Measurements from ENCODE around the gene SCLY. TPM values are rescaled to one million over a fixed set of nuclear protein-coding genes. Genes with fewer than 3 reads are reported as not detected.
"Not testable (repeated sequence)": the region's sequence is repeated elsewhere in the genome, so short reads cannot be mapped to it uniquely, and the experiment has no call there.

The SCLY gene
- total RNA-seq, 2 experiments from 2014 or later: 27.1 to 30.0 TPM

DNA sequence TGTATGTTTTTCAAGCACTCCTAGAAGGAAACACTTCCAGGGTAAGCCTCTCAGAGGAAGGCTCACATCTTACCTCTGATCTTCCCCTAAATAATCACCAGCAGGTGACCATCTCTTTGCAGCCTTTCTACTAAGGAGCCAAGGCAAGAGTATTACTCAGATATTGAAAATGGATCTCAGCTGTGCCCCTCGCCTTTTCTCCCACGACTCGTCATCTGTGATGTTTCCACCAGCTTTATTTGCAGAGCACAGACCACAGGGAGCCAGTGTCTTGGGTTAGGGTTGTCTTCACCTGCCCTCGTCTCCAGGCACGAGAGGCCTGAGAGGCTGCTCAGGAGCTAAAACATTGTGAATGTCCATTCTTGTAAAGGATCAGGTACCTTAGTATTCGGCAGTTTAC, 16.9 kb upstream of the SCLY start:
- ChIA-PET CTCF (no interaction called here), POLR2A (no interaction called here)
- Mint-ChIP-seq H3K4me3 (no peak overlapping the region), H3K27me3 (no peaks in the 10 kb centered on the region), H3K36me3 (ENCODE audit: low read depth) (peaks cover 43% of the 10 kb centered on the region), H3K9me3 (peaks cover 13% of the 10 kb centered on the region), H3K27ac (no peak overlapping the region), H3K4me1 (no peaks in the 10 kb centered on the region)
- no peak for DNase-seq

DNA sequence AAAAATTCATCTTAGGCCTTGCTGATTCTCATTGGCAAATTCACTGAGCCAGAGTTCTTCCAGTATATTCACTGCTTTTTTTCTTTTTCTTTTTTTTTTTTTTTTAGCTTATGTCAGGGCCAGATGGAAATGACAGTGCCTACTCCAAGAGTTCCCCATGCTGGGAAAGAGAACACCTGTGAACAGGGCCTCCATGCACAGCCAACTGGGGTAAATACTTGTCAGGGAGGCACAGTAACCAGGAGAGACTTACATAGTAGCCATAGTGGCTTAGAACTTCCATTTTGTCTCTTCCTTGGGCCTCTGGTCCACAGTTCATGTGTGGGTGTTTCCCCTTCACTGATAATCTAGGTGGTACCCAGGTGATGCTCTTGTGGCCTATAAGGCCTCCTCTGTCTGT, 15.2 kb upstream of the SCLY start:
- H3K27me3 Mint-ChIP-seq: no peaks in the 10 kb centered on the region
- no peak for DNase-seq
- peaks cover 13% of the 10 kb centered on the region for H3K9me3 Mint-ChIP-seq
- no peak overlapping the region for H3K4me3 Mint-ChIP-seq
- no peak overlapping the region for H3K27ac Mint-ChIP-seq
- ChIA-PET POLR2A (no interaction called here), CTCF (no interaction called here)
- H3K4me1 Mint-ChIP-seq: no peaks in the 10 kb centered on the region
- H3K36me3 Mint-ChIP-seq (ENCODE audit: low read depth): peaks cover 37% of the 10 kb centered on the region

DNA sequence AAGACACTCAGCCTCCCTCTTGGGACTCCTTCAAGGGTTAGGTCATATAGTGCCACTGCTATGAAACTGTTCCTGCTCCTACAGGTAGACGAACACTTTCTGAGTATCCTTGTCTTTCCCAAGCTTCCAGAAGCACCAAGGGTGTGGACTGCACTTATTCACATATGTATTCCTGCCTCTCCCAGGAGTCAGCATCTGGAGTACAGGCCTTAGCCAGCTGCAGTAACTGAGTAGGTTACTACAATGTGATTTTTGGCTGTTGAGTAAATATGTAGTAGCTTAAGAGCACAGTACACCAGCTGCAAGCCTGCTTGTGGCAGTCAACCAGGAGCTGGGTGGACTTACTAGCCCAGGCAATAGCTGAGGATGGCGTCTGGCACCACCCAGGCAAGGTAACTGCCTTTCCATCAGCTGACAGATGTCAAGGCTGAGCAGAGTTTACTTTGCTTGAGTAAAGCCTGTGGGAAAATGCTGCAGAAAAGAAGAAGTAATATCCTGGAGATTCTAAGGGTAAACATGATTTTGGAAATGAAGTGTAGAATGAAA, 14.0 kb upstream of the SCLY start:
- Mint-ChIP-seq H3K27me3 (no peaks in the 10 kb centered on the region), H3K36me3 (ENCODE audit: low read depth) (peaks cover 34% of the 10 kb centered on the region), H3K27ac (no peak overlapping the region), H3K4me3 (no peak overlapping the region), H3K4me1 (no peaks in the 10 kb centered on the region), H3K9me3 (peaks cover 13% of the 10 kb centered on the region)
- no peak for DNase-seq
- ChIA-PET CTCF (interaction anchor here (0.7 kb wide), 1 partner anchor 10 kb away, joined by 3 read pairs; no protein-coding TSS in a partner anchor), POLR2A (no interaction called here)

DNA sequence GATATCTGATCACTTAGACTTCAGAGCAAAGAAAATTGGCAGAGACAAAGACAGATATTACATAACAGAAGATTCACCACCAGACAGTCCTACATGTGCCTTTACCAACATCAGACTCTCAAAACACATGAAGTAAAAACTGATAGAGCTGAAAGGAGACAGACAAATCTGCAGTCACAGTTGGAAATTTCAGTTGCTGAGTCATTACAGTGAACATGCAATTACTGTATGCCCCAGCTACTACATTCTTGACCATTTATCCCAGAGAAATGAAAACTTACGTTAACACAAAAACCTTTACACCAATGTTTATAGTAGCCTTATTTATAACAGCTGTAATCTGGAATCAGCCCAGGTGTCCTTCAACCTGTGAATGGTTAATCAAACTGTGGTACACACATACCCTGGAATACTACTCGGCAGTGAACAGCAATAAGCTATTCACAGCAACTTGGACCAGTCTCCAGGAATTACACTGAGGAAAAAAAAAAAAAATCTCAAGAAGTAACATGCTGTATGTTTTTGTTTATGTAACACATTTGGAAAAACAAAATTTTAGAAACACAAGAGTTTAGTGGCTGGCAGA, 7.5 kb upstream of the SCLY start:
- Mint-ChIP-seq H3K4me1 (peaks cover 7% of the 10 kb centered on the region), H3K9me3 (peaks cover 7% of the 10 kb centered on the region), H3K27ac (no peak overlapping the region), H3K36me3 (ENCODE audit: low read depth) (peaks cover 4% of the 10 kb centered on the region), H3K4me3 (no peak overlapping the region), H3K27me3 (peaks cover 15% of the 10 kb centered on the region)
- DNase-seq: no peak
- CTCF ChIA-PET: no interaction called here
- POLR2A ChIA-PET: no interaction called here

DNA sequence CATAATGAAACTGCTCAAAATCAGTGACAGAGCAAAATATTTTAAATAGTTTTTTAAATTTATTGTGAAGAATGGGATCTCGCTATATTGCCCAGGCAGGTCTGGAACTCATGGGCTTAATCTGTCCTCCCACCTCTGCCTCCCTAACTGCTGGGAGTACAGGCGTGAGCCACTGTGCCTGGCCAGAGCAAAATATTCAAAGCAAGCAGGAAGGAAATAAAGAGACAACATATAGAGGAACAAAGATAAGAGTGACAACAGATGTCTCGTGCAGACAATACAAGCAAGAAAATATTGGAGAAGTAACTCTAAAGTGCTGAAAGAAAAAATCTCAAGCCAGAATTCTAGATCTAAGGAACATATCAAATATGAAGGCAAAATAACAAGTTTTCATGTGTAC, 5.0 kb upstream of the SCLY start:
- Mint-ChIP-seq H3K9me3 (peaks cover 3% of the 10 kb centered on the region), H3K4me1 (peaks cover 23% of the 10 kb centered on the region), H3K27ac (peak overlapping the region; percentile 7), H3K36me3 (ENCODE audit: low read depth) (peaks cover 11% of the 10 kb centered on the region), H3K4me3 (no peak overlapping the region), H3K27me3 (peaks cover 15% of the 10 kb centered on the region)
- ChIA-PET POLR2A (no interaction called here), CTCF (interaction anchor here (0.5 to 0.7 kb wide), 3 partner anchors 70 to 188 kb away, joined by 3 read pairs; no protein-coding TSS in a partner anchor)
- DNase-seq: no peak

DNA sequence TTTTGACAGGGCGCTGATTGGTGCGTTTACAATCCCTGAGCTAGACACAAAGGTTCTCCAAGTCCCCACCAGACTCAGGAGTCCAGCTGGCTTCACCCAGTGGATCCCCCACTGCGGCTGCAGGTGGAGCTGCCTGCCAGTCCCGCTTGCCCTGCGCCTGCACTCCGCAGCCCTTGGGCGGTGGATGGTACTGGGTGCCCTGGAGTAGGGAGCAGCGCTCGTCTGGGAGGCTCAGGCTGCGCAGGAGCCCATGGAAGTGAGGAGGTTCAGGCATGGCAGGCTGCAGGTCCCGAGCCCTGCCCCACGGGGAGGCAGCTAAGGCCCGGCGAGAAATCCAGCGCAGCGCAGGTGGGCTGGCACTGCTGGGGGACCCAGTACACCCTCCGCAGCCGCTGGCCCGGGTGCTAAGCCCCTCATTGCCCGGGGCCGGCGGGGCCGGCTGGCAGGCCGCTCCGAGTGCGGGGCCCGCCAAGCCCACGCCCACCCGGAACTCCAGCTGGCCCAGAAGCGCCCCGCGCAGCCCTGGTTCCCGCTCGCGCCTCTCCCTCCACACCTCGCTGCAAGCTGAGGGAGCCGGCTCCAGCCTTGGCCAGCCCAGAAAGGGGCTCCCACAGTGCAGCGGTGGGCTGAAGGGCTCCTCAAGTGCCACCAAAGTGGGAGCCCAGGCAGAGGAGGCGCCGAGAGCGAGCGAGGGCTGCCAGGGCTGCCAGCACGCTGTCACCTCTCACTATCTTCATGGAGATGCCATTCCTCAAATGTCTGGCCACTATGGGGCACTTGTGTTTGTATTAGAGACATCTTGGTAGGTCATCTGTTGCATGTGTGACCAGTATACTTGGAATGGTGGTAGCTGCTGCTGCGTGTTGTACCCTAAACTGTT, 2.9 kb upstream of the SCLY start:
- H3K36me3 Mint-ChIP-seq (ENCODE audit: low read depth); H3K4me3 Mint-ChIP-seq; POLR2A ChIA-PET; H3K27ac Mint-ChIP-seq; DNase-seq; H3K9me3 Mint-ChIP-seq: not testable (repeated sequence)
- CTCF ChIA-PET: interaction anchor here (1.1 kb wide), 1 partner anchor 16 kb away, joined by 3 read pairs; no protein-coding TSS in a partner anchor
- Mint-ChIP-seq H3K4me1 (peaks cover 39% of the 10 kb centered on the region), H3K27me3 (peaks cover 15% of the 10 kb centered on the region)

DNA sequence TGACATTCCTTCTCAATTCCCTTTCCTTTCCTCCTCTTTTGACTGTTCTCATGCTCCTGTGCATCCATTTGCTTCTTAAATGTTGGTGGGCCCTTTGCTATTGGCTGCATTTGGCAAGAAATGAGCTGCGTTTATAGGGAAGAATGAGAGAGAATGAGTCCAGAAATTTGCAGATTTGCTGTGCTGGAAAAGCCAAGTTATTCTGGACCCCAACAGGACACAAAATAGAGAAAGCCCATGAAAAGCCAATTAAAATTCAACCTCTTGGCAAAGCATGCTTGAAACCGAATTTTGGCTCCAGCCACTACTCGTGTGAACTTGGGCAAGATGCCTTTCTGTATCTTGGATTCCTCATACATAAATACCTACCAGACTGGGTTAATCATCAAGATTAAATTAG, 1.3 kb upstream of the SCLY start:
- peak overlapping the region; percentile 37 for H3K27ac Mint-ChIP-seq
- peaks cover 9% of the 10 kb centered on the region for H3K27me3 Mint-ChIP-seq
- peaks cover 12% of the 10 kb centered on the region for H3K36me3 Mint-ChIP-seq (ENCODE audit: low read depth)
- ChIA-PET CTCF (interaction anchor here (0.6 kb wide), 1 partner anchor 1242 kb away, joined by 3 read pairs; no protein-coding TSS in a partner anchor), POLR2A (no interaction called here)
- peaks cover 3% of the 10 kb centered on the region for H3K9me3 Mint-ChIP-seq
- H3K4me1 Mint-ChIP-seq: peaks cover 55% of the 10 kb centered on the region
- no peak for DNase-seq
- peak overlapping the region; percentile 83 for H3K4me3 Mint-ChIP-seq

DNA sequence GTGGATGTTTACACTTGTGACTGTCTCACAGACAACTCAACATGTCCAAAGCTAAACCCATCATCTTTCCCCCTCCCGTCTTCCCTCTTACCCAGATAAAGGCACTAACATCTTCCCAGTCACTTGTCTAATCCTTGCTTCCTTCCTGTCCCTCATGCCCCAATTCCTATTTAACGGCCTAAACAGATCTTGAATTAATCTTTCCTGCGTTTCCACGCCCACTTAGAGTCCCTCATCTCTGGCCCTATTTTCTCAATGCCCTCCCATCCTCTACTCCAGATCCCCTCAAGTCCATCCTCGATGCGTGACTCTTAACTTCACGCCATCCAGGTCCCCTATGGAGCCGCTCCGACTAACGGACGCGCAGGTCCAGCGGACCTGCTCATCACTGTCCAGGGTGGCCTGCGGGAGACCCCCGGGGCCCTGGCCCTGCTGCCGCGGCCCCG, 682 bp upstream of the SCLY start:
- H3K4me3 Mint-ChIP-seq: peak overlapping the region; percentile 83
- H3K27ac Mint-ChIP-seq: peak overlapping the region; percentile 87
- peaks cover 9% of the 10 kb centered on the region for H3K27me3 Mint-ChIP-seq
- H3K9me3 Mint-ChIP-seq: peaks cover 3% of the 10 kb centered on the region
- peaks cover 16% of the 10 kb centered on the region for H3K36me3 Mint-ChIP-seq (ENCODE audit: low read depth)
- peaks cover 58% of the 10 kb centered on the region for H3K4me1 Mint-ChIP-seq
- CTCF ChIA-PET: no interaction called here
- POLR2A ChIA-PET: interaction anchor here (1.0 kb wide), 1 partner anchor 90 kb away, joined by 3 read pairs; no protein-coding TSS in a partner anchor
- DNase-seq: peak; percentile 9

DNA sequence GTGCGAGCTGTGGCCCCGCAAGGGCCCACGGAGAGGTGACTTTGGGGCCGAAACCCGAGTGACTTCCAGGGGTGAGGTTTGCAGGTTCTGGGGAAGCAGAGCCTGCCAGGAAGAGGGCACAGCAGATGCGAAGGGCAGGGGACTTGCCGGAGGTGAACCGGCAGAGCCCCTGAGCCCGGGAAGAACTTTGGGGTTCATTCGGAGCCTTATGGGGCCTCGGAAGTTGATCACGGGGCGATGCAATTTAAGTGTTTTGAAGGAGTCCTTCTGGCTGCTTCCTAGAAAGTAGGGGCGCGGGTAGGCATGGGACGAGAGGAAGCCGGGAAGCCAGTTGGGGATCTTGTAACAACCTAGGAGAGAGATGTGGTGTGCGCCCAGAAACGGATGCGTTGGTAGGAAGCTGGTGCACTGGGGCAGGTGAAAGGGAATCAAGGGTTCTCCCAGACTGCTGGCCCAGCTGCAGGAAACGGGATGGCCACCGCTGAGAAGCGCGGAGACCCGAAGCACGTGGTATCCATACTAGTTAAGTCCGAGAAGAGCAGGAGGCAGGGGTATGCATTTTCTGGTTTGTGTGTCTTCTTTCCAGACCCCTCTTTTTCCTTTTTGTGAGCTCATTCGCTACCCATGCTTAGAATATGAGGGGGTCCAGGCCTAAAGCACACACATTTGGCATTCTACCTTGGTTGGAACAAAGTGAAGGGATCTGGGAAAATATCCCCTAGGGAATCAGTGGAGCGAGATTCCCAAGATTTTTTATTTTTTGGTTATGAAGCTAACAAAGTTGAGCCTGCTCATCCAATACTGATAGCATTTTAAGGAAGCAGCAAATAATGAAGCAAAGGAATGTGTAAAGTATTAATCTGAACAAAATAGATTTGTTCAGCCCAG, 758 bp downstream of the SCLY start:
- peaks cover 60% of the 10 kb centered on the region for H3K4me1 Mint-ChIP-seq
- H3K27ac Mint-ChIP-seq: peak overlapping the region; percentile 83
- H3K36me3 Mint-ChIP-seq (ENCODE audit: low read depth): peaks cover 28% of the 10 kb centered on the region
- H3K27me3 Mint-ChIP-seq: peaks cover 5% of the 10 kb centered on the region
- ChIA-PET POLR2A (interaction anchor here (1.0 kb wide), 1 partner anchor 92 kb away, joined by 3 read pairs; no protein-coding TSS in a partner anchor), CTCF (interaction anchor here (0.6 to 1.1 kb wide), 3 partner anchors 13 to 457 kb away, joined by 3 to 4 read pairs (median 3); no protein-coding TSS in a partner anchor)
- H3K4me3 Mint-ChIP-seq: peak overlapping the region; percentile 83
- peaks cover 5% of the 10 kb centered on the region for H3K9me3 Mint-ChIP-seq
- DNase-seq: peak; percentile 32

DNA sequence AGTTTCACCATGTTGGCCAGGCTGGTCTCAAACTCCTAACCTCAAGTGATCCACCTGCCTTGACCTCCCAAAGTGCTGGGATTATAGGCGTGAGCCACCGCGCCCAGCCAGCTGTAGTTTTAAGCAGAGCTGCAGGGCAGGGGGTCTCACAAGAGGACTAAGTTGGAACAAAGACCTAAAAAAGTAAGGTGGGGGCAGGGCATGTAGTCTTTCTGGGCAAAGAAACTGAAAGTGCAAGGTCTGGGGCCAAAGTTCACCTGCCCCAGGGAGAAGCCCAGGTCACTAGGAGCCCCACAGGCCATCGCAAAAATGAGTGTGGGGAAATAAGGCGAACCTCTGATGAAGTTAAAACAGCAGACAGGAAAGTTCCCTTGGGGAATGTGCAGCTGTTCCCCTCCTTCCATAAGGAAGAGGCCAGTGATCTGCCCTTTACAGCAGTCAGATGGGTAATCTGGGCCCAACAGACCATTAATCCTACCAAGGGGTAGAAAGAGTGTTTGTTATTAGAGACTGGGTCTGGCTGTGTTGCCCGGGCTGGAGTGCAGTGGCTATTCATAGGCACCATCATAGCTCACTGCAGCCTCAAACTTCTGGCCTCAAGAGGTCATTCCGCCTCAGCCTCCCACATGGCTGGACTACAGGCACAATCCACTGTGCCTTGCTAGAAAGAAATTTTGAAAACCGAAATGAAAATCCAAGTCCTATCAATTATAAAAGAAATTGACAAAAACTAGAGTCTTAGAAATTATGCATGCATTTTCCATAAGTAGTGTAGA, 2.8 kb downstream of the SCLY start:
- H3K4me1 Mint-ChIP-seq: peaks cover 68% of the 10 kb centered on the region
- peaks cover 47% of the 10 kb centered on the region for H3K36me3 Mint-ChIP-seq (ENCODE audit: low read depth)
- POLR2A ChIA-PET: no interaction called here
- no peak overlapping the region for H3K4me3 Mint-ChIP-seq
- CTCF ChIA-PET: interaction anchor here (0.5 kb wide), 1 partner anchor 14 kb away, joined by 4 read pairs; no protein-coding TSS in a partner anchor
- DNase-seq: no peak
- H3K27ac Mint-ChIP-seq: no peak overlapping the region
- H3K9me3 Mint-ChIP-seq: peaks cover 9% of the 10 kb centered on the region
- no peaks in the 10 kb centered on the region for H3K27me3 Mint-ChIP-seq

DNA sequence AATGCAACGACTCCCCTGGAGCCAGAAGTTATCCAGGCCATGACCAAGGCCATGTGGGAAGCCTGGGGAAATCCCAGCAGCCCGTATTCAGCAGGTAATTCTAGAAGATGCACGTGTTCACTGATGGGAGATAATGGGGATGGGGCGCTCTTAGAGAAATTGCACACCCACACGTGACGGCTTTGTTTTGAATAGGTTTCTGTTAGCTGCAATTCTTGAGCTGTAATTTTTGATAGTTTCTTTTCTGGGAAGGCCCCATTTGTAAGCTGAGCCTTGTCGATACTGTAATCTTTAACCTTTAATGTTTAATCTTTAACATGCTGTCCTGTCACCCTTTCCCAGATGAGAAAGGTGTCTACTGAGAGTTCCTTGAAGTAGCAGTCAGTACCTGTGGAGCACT, 3.6 kb downstream of the SCLY start:
- DNase-seq: no peak
- H3K4me3 Mint-ChIP-seq: no peak overlapping the region
- peaks cover 50% of the 10 kb centered on the region for H3K36me3 Mint-ChIP-seq (ENCODE audit: low read depth)
- H3K4me1 Mint-ChIP-seq: peaks cover 70% of the 10 kb centered on the region
- no peaks in the 10 kb centered on the region for H3K27me3 Mint-ChIP-seq
- ChIA-PET POLR2A (no interaction called here), CTCF (no interaction called here)
- no peak overlapping the region for H3K27ac Mint-ChIP-seq
- peaks cover 9% of the 10 kb centered on the region for H3K9me3 Mint-ChIP-seq

All from activated CD4-positive, alpha-beta T cell treated with anti-CD3 and anti-CD28 coated beads, Interleukin-2, amount 10 ng/mL, durations not matched to agents 7 days and 5 days (primary cell).